GM19351 (cell line): ENCODE results near the gene ARHGAP26.

ENCODE experiments used
- ATAC-seq: cut with Tn5 transposase; IDR thresholded peaks from one replicate; pipeline ENCODE4 v1.9.1; 2021; ENCODE audit warnings: mild to moderate bottlenecking, moderate library complexity; ENCODE audit not compliant: unreplicated experiment

ARHGAP26 gene

DNA sequence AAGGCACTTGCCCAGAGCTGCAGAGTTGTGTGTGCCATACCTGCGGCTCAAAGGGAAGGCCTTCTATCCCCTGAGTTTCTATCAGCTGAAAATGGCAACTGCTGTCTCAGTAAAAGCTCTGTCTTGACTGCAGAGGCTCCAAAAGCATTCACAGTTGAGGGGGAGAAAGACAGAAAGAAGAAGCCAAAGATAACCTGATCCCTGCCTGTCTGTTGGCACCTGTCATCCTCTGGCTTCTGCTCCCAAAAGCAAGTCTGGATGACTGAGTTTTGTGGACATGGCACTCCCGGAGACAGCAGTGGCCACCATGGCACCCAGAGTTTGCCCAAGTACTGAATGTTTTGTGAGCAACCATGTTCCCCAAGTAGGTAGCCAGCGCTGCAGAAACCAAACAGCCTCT, 456.7 kb downstream of the ARHGAP26 start:
- no peak for ATAC-seq

DNA sequence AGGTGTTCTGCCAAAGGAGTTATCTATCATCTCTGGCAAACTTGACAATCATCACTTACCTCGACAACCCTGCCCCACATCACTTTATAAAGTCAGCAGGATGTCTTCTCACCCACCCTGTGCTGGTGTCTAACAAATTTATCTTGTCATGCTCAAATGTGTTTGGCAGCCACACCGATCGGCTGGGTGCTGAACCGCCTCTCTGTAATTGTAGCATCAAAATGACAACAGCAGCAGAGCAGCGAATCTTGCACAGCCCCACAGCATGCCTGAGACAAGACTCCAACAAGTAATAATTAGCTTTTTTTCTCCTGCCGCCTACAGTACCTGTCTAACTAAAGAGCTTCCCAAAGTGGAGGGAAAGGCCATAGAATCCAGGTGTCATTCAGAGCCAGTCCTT, 457.1 kb downstream of the ARHGAP26 start:
- no peak for ATAC-seq

DNA sequence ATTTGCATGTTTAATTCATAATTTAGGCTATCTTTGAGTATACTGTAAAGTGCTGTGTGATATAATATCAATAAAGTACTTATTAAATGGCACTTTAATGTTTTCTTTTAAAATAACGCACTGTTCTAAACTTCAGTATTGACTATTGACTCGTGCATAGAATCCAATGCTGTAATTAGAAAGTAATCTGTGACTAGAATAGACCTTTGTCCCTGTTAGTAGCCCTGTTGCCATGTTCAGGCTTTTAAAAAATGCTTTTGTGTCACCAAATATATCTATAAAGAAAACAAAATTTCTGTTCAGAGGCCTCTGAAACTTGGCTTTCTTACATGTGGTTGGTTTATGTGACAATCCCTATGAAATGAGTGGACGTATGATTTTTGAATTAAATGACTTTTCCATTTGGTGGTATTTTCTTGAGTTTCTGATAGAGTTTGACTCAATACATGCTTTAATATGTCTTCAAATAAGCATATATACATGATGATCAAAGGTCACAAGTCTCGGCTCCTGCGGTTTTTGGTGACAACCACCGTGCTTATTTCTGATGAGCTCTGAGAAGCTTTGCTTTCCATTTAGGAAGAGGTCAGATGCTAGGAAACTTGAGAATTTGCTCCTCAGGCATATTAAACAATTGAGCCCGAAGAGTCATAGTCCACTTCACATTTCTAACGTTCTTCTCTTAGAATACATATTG, 458.6 kb downstream of the ARHGAP26 start:
- no peak for ATAC-seq

DNA sequence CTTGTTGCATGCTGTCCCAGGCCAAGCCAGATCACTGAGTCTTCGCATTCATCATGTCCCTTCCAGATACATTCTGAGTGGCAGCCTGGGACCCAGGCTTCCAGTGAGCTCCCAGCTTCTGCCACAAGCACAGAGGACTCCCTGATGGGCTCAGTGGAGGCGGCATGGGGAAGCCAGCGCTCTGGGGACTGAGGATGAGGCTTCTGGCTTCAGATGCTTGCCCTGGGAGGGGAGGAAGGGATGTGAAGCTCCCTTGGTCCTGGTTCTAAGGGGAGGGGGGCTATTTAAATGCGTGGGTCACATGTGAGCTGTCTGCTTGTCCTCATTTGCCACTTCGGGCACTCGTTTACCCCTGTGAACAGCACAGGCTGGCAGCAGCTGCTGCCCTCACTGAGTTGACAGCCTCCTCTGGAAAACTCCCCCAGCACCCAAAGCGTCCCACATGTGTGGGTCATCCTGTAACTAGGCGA, 459.3 kb downstream of the ARHGAP26 start:
- ATAC-seq: peak; percentile 36

DNA sequence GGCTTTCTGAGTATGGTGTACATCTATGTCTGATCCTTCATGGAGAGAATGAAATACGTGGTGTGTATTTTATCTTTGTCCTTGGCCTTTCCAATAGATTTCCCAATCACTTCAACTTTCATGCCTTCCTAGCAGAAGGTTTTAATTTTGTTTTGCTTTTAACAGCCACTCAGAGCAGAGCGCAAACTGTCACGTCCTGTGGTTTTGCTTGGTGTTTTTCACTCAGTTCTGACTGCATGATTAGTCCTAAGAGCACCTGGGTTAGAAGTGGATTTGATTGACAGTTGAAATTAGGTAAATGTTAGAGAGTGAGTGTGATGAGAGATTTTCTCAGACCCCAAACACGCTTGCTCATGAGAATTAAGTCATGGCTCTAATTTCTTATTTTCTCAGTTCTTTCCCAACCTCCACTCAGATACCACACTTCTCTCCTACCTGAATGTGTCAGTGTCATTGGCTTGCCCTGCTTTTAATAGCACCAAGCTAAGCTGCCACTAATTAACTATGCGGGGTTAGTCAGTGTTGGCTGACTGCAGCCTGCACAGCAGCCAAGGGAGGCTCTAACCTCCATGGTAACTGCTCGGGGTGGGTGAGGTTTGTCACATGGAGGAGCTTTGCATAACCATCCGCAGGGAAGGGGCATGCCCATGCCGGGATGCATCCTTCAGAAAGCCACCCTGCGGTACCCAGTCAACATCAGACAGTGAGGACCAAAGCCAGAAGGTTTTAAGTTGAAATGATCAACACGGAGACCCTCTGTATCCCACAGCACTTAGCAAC, 459.9 kb downstream of the ARHGAP26 start:
- ATAC-seq: peak; percentile 94

DNA sequence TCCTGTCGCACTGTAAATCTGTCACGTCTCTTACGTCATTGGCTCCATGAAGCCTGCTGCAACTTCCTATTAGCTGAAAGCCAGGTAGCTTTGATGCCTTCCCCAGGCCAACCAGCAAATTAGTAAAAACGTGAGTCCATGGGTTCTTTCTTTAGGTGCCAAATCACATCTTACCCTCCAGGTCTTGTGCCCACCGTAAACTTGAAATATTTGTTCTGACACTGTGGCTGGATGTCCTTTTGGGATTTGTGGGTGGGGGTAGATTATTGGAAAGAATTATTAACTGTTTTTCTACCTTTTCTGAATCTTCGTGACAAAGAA, 460.5 kb downstream of the ARHGAP26 start:
- ATAC-seq: no peak

DNA sequence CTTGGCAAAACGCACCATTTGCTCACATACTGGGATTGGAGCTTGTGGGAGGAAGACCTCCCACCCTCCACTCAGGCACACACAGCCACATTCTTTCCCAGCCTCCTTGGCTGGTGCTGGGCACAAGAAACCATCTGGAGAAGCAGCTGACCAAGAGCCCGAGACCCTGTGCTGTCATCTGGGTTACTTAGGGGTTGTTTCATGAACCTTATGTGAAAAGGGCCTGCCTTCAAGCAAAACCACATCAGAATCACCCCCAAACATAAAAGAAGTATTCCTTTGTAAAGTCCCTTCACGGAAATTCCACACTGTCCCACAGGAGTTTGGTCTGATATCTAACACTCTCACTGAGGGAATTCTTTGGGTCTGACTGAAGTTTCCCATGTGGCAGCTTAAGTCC, 461.2 kb downstream of the ARHGAP26 start:
- no peak for ATAC-seq

DNA sequence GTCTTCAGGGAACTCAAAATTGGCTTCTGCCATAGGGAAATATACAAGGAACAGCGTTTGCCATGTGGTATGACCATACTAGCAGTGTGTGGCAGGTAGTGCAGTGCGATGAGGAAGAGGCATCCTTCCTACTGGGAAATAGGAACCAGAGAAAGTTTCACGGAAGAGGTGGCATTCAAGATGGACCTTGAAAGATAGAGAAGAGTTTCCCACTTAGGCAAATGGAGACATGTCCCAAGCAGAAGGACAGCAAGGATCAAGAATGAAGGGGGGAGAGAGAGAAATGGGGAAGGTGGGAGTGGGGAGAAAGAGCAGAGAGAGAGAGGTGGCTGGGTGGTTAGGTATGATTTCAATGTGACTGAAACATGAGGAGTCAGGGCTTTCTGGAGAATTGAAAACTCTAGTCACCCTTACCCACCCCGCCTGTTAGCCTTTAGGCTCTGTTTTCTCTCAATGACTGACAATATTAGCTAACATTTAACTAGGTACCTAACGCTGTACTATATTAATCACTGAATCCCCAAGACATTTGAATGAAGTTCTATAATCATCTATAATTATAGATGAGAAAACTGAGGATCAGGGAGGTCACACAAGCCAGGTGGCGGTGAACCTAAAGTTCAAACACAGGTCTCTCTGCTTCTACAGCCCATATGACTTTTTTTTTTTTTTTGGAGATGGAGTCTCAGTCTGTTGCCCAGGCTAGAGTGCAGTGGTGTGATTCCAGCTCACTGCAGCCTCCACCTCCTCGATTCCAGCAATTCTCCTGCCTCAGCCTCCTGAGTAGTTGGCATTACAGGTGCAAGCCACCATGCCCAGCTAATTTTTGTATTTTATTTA, 462.0 kb downstream of the ARHGAP26 start:
- no peak for ATAC-seq

DNA sequence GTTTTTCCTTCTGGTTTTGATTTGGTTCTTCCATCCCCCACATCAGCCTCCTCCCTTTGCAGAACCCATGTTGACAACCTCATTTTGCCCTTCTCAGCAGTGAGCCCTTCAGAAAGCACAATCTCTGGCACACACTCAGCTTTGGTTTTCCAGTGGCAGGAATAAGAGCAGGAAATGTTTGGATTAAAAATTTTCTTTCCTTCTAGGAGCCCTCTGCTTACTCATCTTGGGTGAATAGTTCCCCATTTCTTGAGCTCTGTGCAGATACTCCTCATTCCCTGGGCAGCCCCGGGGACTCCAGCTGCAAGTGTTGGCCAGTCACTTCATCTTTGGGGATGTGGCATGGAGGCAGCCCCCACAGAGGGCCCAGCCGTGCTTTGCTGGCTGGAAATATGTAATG, 462.9 kb downstream of the ARHGAP26 start:
- no peak for ATAC-seq

DNA sequence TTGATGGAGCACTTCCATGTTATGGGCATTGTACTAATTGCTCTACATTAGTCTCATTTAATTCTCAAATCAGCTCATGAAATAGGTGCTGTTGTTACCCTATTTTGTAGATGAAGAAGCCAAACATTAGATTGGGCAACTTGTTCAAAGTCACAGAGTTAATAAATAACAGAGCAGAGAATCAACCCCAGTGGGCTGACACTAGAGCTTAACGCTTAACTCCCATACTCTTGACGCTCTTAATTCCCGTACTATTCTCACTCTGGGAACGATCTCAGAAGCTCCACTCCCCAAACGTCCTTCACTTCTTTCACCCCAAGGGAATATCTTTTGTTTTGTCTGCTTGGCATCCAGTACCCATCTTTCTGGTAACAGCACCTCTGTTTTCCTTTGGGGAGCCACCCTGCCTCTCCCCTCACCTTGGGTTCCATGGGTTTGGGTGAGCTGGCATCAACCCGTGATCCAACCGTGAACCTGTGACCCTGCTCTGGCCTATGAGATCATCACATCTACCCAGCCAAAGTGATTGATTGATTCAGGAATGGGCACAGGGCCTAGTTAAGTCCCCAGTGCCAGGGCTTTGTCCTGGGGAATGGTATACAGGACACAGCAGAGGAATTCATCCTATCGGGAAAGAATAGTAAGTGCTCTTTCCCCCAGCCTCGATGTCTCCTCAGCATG, 464.1 kb downstream of the ARHGAP26 start:
- no peak for ATAC-seq

DNA sequence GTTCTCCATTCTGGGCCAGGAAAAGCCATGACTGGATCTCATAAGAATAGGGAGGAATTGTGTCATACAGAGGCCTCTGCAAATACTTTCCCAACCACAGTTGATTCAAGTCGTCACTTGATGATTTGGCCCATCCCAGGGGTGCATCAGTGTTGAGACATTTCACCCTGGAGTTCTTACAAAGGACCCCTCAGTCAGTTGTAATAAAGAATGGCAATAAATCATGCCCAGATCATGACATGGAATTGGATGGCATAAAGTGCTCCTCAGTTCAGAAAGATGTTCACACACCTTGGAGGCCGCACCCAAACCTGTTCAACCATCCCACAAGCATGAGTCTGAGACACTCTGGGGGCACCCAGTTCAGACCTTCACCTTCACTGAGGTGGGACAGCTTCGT, 465.2 kb downstream of the ARHGAP26 start:
- ATAC-seq: no peak

DNA sequence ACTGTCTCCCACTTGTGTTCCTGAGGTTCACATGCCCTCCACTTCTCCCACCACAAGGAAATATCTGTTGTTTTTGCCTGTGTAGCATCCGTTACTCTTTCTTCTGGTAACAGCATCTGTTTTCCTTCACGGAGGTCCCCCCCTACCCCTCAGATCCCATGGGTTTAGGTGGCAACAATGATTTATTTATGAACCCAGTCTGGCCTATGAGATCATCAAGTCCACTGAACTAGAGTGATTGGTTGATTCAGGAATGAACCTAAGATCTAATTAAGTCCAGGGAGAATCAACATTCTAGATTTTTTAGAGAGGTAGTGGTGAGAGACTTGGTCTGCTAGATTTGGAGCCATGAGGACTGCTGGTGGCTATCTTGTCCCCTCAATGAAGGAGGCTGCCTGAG, 466.5 kb downstream of the ARHGAP26 start:
- no peak for ATAC-seq

DNA sequence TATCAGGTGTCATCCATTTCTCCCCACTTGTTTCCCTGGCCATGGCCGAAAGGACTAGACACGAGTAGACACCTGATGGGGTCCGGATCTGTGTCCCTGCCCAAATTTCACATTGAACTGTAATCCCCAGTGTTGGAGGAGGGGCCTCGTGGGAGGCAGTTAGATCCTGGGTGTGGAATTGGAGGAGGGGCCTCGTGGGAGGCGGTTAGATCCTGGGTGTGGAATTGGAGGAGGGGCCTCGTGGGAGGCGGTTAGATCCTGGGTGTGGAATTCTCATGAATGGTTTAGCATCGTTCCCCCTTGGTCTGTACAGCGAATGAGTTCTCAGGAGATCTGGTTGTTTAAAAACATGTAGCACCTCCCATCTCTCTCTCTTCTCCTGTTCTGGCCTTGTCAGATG, 467.5 kb downstream of the ARHGAP26 start:
- ATAC-seq: no peak

DNA sequence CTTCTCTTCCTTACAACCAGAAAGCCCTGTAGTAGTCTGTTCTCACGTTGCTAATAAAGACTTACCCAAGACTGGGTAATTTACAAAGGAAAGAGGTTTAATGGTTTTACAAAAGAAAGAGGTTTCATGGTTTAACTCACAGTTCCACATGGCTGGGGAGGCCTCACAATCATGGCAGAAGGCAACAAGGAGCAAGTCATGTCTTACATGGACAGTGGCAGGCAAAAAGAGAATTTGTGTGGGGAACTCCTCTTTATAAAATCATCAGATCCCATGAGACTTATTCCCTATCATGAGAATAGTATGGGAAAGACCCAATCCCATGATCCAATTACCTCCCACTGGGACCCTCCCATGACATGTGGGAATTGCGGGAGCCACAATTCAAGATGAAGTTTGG, 468.4 kb downstream of the ARHGAP26 start:
- ATAC-seq: no peak

DNA sequence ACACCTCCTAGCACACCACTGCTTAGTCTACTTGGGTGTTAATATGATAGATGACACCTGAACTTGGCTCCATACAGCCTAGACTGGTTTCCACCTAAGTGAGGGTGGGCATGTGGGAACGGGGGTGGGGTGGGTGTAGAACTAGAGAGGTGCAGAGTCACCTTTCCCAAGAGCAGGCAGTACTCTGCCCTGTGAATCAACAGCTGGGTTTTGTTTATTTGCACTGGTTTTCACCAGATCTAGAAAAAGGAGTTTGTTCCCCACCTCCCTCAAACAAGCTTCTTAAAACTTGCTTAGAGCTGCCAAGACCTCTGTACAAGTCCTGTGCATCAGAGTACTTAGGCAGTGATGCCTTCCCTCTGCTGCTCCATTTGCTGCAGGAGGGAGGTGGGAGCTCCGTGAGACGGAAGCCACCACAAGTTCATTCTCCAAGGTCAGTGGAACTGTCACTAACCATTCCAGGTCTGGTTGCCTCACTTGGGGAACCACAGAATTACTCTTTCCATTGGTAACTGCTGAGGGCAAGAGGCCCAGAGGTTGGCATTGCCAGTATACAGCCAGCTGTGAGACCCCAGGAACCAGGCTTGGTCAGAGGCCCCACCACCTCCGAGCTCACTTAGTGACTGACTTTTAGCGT, 469.8 kb downstream of the ARHGAP26 start:
- no peak for ATAC-seq

DNA sequence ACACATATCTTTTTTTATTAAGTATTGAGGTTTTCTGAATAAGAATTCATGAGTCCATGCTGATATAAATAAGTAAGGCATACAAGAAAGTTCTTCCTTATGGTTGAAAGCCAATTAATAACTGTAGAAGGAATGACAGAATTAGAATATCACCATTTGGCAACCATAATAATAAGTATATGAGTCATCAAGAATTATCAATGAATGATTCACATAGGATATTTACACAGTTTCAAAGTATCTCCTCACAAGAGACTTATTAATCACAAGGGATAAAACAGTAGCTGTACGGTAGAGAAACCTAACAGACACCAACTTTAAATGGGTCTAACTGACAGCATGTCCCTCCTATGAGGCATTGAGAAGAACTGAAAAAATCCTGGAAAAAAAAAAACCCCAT, 471.7 kb downstream of the ARHGAP26 start:
- ATAC-seq: no peak

DNA sequence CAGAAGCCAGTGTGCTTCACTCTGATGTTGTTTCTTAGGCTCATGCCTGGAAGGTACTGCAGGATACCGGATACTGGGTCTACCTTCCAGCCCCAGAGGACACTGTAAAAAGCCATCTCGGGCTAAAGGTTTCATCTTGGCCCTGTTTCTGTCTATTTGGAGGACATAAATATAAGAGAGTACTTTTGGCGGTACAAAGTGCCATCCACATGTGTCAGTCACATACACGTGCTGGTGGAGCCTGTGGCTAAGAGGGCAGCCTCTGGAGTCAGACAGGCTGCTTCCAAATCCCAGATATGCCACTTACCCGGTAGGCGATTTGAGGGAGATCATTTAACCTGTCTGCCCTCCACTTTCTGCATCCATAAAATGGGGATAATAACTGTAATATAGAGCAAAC, 472.9 kb downstream of the ARHGAP26 start:
- ATAC-seq: no peak

DNA sequence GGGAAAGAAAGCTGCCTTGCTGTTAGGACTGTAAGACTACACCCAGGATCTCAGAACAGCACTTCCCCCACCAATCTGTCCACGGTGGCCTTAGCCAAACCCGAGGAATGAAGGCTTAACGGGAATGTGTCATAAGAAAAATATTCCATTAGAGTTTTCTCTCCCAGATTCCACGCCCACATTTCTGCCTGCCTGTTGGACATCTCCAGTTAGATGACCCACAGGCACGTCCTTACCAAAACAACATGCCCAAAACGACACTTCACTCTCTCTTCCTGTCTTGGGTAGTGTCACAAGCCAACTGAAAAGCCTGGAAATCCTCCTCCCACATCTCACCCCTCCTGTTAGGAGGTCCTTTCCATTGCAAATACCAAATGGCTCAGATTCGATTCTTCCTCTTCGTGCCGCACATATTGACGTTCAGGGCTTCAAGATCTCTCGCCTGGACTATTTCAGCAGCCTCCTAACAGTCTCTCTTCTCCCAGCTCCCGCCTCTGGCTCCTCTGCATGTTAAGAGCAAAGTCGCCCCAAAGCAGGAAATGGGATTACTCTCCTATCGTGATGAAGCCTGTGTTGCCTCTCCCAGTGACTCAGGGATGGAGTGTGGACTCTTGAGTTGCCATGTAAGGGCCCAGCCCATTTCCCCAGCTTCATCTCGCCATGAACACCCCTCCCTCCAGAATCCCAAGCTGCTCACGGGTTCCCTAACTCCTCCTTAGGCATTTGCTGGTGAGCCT, 474.0 kb downstream of the ARHGAP26 start:
- no peak for ATAC-seq

DNA sequence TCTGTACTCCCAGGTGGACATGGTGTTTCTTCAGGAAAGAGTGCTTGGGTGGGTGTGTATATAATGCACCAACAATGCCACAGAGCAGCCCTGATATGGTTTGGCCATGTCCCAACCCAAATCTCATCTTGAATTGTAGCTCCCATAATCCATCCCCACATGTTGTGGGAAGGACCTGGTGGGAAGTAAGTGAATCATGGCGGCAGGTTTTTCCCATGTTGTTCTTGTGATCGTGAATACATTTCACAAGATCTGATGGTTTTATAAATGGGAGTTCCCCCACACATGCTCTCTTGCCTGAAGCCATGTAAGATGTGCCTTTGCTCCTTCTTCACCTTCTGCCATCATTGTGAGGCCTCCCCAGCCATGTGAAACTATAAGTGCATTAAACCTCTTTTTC, 474.8 kb downstream of the ARHGAP26 start:
- no peak for ATAC-seq

DNA sequence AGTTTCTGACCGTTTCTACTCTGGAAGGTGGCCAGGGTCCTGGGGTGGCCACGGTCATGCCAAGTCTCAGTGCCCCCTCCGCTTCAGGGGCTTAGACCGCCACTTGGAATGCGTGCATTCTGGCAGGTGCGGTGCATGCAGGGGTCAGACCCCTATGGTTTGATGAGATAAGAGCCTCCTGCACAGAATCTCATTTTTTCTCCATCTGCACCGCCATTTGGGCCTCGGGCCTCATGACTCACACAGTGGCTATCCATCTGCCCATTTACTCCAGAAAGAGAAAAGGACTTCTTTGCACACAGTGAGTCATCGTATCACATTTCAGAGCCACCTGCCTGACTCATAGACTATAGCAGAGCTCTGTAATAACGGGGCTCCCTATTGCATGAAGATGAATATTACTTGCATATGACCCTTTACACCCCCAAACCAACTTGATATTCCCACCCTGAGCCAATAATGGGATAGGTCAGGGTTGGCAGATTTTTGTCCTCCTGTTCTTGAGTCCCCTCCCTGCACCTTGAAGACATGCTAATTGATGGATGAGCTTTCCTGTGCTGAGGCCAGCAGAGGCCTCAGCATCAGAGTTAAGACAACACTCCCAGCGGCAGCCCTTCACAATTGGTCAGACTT, 475.9 kb downstream of the ARHGAP26 start:
- no peak for ATAC-seq
